GM23338 (cell line): ENCODE data around the gene FAM13A. TPM values are rescaled to one million over a fixed set of nuclear protein-coding genes. Genes with fewer than 3 reads are reported as not detected.

ENCODE experiments used
- ATAC-seq: fragments of 200-7000 bp; cut with Tn5 transposase; 3 replicates; pipeline ENCODE4 v1.9.1; 2020
- DNase-seq: peaks from one replicate; pipeline ENCODE4 v3.0.0-alpha.2; 2015; ENCODE audit warnings: low spot score
- H2AFZ ChIP-seq: fragments of 200-600 bp; sonication (generic); 2 replicates; pipeline ENCODE4 v1.8.0; 2016; ENCODE audit warnings: antibody characterized with exemption, mild to moderate bottlenecking, moderate library complexity
- H3F3A ChIP-seq: fragments of 200-600 bp; sonication (generic); replicated peaks from 2 replicates; pipeline ENCODE4 v1.8.0; 2017; ENCODE audit warnings: antibody characterized with exemption, mixed run types, low read depth
- H3K27ac ChIP-seq: fragments of 200-600 bp; sonication (generic); 2 replicates; pipeline ENCODE4 v1.6.1; 2016; ENCODE audit warnings: low read depth
- H3K27me3 ChIP-seq: fragments of 200-600 bp; sonication (generic); 2 replicates; pipeline ENCODE4 v1.8.0; 2016; ENCODE audit warnings: mild to moderate bottlenecking, mixed run types, moderate library complexity; ENCODE audit not compliant: insufficient read depth
- H3K36me3 ChIP-seq: fragments of 200-600 bp; sonication (generic); 2 replicates; pipeline ENCODE4 v1.8.0; 2016; ENCODE audit warnings: mild to moderate bottlenecking; ENCODE audit not compliant: insufficient read depth
- H3K4me1 ChIP-seq: fragments of 200-600 bp; sonication (generic); 2 replicates; pipeline ENCODE4 v1.8.0; 2016; ENCODE audit warnings: mild to moderate bottlenecking, moderate library complexity; ENCODE audit not compliant: insufficient read depth
- H3K4me2 ChIP-seq: fragments of 200-600 bp; sonication (generic); 2 replicates; pipeline ENCODE4 v1.7.1; 2017; ENCODE audit warnings: mixed run types
- H3K4me3 ChIP-seq: fragments of 200-600 bp; sonication (generic); 2 replicates; pipeline ENCODE4 v1.6.1; 2016; ENCODE audit warnings: mixed run types
- H3K79me2 ChIP-seq: fragments of 200-600 bp; sonication (generic); replicated peaks from 2 replicates; pipeline ENCODE4 v1.8.0; 2017; ENCODE audit warnings: mild to moderate bottlenecking; ENCODE audit not compliant: insufficient read depth
- H3K9me2 ChIP-seq: fragments of 200-600 bp; sonication (generic); 2 replicates; pipeline ENCODE4 v1.8.0; 2017; ENCODE audit not compliant: insufficient read depth
- H4K20me1 ChIP-seq: fragments of 200-600 bp; sonication (generic); replicated peaks from 2 replicates; pipeline ENCODE4 v1.8.0; 2017; ENCODE audit warnings: mild to moderate bottlenecking; ENCODE audit not compliant: insufficient read depth
- H3K27ac Mint-ChIP-seq: 2 replicates; pipeline ENCODE4 v1.8.0; 2020; ENCODE audit warnings: inconsistent platforms, mild to moderate bottlenecking, moderate library complexity, mixed read lengths
- H3K27me3 Mint-ChIP-seq: 3 replicates; pipeline ENCODE4 v1.8.0; 2022; ENCODE audit warnings: low read depth, mild to moderate bottlenecking, moderate library complexity, mixed read lengths, inconsistent platforms; ENCODE audit not compliant: insufficient read depth, poor library complexity
- H3K36me3 Mint-ChIP-seq: 3 replicates; pipeline ENCODE4 v1.8.0; 2021; ENCODE audit warnings: low read depth, mild to moderate bottlenecking, inconsistent platforms, moderate library complexity, mixed read lengths
- H3K4me1 Mint-ChIP-seq: 3 replicates; pipeline ENCODE4 v1.8.0; 2020; ENCODE audit warnings: mild to moderate bottlenecking, inconsistent platforms, mixed read lengths
- H3K4me3 Mint-ChIP-seq: 3 replicates; pipeline ENCODE4 v1.8.0; 2021; ENCODE audit warnings: moderate library complexity, mild to moderate bottlenecking, inconsistent platforms, mixed read lengths
- H3K9me3 Mint-ChIP-seq: 3 replicates; pipeline ENCODE4 v1.8.0; 2020; ENCODE audit warnings: moderate library complexity, mild to moderate bottlenecking, inconsistent platforms, mixed read lengths
- CREB1 ChIP-seq: fragments of 250-450 bp; sonication (Bioruptor Pico); IDR thresholded peaks from 2 replicates; pipeline ENCODE4 v1.5.0; 2020; ENCODE audit warnings: low read depth, mild to moderate bottlenecking, moderate library complexity
- CTCF ChIP-seq, 2 experiments: fragments of 200-600 bp in 1 of 2; sonication (generic) in 1 of 2; conservative IDR thresholded peaks; 2 replicates each; pipeline versions ENCODE4 v1.5.1 to v1.6.1; 2016 to 2017; ENCODE audit warnings: antibody characterized with exemption in 2 of 2, low read depth in 2 of 2, mild to moderate bottlenecking in 2 of 2, moderate library complexity in 1 of 2
- ETS1 ChIP-seq: IDR thresholded peaks from 2 replicates; pipeline ENCODE4 v1.6.1; 2016; ENCODE audit warnings: antibody characterized with exemption
- EZH2 ChIP-seq: fragments of 200-600 bp; sonication (generic); IDR thresholded peaks from one replicate; pipeline ENCODE4 v1.8.0; 2017; ENCODE audit warnings: antibody characterized with exemption, mild to moderate bottlenecking, low read depth; ENCODE audit not compliant: unreplicated experiment
- EZH2phosphoT487 ChIP-seq: fragments of 200-600 bp; sonication (generic); IDR thresholded peaks from one replicate; pipeline ENCODE4 v1.8.1; 2018; ENCODE audit warnings: antibody characterized with exemption; ENCODE audit not compliant: unreplicated experiment
- JUNB ChIP-seq: IDR thresholded peaks from one replicate; pipeline ENCODE4 v1.6.1; 2016; ENCODE audit warnings: antibody characterized with exemption; ENCODE audit not compliant: unreplicated experiment
- NANOG ChIP-seq: IDR thresholded peaks from 2 replicates; pipeline ENCODE4 v1.6.1; 2016; ENCODE audit warnings: antibody characterized with exemption, borderline replicate concordance
- POLR2AphosphoS5 ChIP-seq: IDR thresholded peaks from 2 replicates; pipeline ENCODE4 v1.6.1; 2016; ENCODE audit warnings: antibody characterized with exemption, low read depth
- STAT1 ChIP-seq: IDR thresholded peaks from one replicate; pipeline ENCODE4 v1.6.1; 2016; ENCODE audit warnings: antibody characterized with exemption; ENCODE audit not compliant: unreplicated experiment
- ZNF114 ChIP-seq: fragments of 250-450 bp; sonication (Bioruptor Pico); IDR thresholded peaks from 2 replicates; pipeline ENCODE4 v1.5.0; 2020; ENCODE audit warnings: mild to moderate bottlenecking, moderate library complexity
- ZNF331 ChIP-seq: fragments of 250-450 bp; sonication (Bioruptor Pico); IDR thresholded peaks from 2 replicates; pipeline ENCODE4 v1.5.0; 2020; ENCODE audit warnings: low read depth, mild to moderate bottlenecking, moderate library complexity
- polyA plus RNA-seq: library from polyadenylated mRNA; unstranded; fragments of >200 nt; fragmentation: Nextera tagmentation; extraction: Ambion mirVana; gene quantifications from 2 replicates; pipeline ENCODE4 v1.2.1, GENCODE V29; 2016
- total RNA-seq: library from RNA; depleted of rRNA; stranded (reverse); fragments of >200 nt; shearing (Covaris generic); gene quantifications from 2 replicates; pipeline ENCODE4 v1.2.3, GENCODE V29; 2014
- TF ChIP-seq, protein P1 (sequence below): fragments of 250-450 bp; sonication (Bioruptor Pico); IDR thresholded peaks from 2 replicates; pipeline ENCODE4 v1.5.0; 2020; ENCODE audit warnings: mild to moderate bottlenecking, moderate library complexity
- TF ChIP-seq, protein P2 (sequence below): IDR thresholded peaks from one replicate; pipeline ENCODE4 v1.6.1; 2018; ENCODE audit warnings: antibody characterized with exemption; ENCODE audit not compliant: unreplicated experiment

The FAM13A gene
- total and polyA plus RNA-seq, 2 experiments from 2014 or later: 13.9 to 28.4 TPM

DNA sequence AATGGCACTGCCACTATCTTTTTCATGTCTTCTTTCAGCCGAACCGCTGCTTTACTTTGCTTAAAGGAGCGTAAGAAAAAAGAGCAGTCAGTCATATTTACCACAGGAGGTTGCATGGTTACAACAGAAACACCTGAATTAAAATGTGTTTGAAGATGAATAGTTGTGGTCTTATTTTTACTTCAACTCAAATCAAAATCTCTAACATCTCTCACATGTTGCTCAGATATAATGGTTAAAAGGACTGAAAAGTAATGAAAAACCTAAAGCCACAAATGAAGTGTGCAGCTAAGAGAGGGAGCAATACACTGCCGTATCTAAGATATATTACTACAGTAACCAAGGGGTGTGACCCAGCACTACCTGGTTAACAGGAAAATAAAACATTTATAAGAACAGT, 27.4 kb downstream of the FAM13A start:
- Mint-ChIP-seq H3K27ac (no peak overlapping the region), H3K4me3 (no peak overlapping the region), H3K36me3 (peaks cover 3% of the 10 kb centered on the region; the same call in 2 of the 3 replicates), H3K4me1 (no peaks in the 10 kb centered on the region), H3K9me3 (no peaks in the 10 kb centered on the region), H3K27me3 (no peaks in the 10 kb centered on the region)
- no peaks in the 10 kb centered on the region for H3K36me3 ChIP-seq
- no peaks in the 10 kb centered on the region for H3K4me1 ChIP-seq
- H3K4me2 ChIP-seq: no peak overlapping the region
- H3K4me3 ChIP-seq: no peak overlapping the region
- peaks cover 43% of the 10 kb centered on the region for H3K79me2 ChIP-seq
- no peak for DNase-seq
- H2AFZ ChIP-seq: no peak overlapping the region
- peaks cover 5% of the 10 kb centered on the region; the same call in 1 of the 2 replicates for H4K20me1 ChIP-seq
- no peaks in the 10 kb centered on the region for H3K27me3 ChIP-seq
- no peaks in the 10 kb centered on the region for H3K9me2 ChIP-seq
- ATAC-seq: no peak
- no peaks in the 10 kb centered on the region for H3F3A ChIP-seq
- H3K27ac ChIP-seq: no peak overlapping the region
- TF ChIP-seq EZH2phosphoT487 (no peak), CTCF (conservative IDR thresholded peaks at IDR 0.05; ENCODE audit: low read depth in 2 of 2) (no peak), ZNF331 (no peak), POLR2AphosphoS5 (no peak), NANOG (no peak), CREB1 (CRISPR knock-in tag) (no peak), JUNB (no peak), EZH2 (no peak), ZNF114 (no peak), ETS1 (no peak), STAT1 (no peak)
- TF ChIP-seq, protein P1, sequence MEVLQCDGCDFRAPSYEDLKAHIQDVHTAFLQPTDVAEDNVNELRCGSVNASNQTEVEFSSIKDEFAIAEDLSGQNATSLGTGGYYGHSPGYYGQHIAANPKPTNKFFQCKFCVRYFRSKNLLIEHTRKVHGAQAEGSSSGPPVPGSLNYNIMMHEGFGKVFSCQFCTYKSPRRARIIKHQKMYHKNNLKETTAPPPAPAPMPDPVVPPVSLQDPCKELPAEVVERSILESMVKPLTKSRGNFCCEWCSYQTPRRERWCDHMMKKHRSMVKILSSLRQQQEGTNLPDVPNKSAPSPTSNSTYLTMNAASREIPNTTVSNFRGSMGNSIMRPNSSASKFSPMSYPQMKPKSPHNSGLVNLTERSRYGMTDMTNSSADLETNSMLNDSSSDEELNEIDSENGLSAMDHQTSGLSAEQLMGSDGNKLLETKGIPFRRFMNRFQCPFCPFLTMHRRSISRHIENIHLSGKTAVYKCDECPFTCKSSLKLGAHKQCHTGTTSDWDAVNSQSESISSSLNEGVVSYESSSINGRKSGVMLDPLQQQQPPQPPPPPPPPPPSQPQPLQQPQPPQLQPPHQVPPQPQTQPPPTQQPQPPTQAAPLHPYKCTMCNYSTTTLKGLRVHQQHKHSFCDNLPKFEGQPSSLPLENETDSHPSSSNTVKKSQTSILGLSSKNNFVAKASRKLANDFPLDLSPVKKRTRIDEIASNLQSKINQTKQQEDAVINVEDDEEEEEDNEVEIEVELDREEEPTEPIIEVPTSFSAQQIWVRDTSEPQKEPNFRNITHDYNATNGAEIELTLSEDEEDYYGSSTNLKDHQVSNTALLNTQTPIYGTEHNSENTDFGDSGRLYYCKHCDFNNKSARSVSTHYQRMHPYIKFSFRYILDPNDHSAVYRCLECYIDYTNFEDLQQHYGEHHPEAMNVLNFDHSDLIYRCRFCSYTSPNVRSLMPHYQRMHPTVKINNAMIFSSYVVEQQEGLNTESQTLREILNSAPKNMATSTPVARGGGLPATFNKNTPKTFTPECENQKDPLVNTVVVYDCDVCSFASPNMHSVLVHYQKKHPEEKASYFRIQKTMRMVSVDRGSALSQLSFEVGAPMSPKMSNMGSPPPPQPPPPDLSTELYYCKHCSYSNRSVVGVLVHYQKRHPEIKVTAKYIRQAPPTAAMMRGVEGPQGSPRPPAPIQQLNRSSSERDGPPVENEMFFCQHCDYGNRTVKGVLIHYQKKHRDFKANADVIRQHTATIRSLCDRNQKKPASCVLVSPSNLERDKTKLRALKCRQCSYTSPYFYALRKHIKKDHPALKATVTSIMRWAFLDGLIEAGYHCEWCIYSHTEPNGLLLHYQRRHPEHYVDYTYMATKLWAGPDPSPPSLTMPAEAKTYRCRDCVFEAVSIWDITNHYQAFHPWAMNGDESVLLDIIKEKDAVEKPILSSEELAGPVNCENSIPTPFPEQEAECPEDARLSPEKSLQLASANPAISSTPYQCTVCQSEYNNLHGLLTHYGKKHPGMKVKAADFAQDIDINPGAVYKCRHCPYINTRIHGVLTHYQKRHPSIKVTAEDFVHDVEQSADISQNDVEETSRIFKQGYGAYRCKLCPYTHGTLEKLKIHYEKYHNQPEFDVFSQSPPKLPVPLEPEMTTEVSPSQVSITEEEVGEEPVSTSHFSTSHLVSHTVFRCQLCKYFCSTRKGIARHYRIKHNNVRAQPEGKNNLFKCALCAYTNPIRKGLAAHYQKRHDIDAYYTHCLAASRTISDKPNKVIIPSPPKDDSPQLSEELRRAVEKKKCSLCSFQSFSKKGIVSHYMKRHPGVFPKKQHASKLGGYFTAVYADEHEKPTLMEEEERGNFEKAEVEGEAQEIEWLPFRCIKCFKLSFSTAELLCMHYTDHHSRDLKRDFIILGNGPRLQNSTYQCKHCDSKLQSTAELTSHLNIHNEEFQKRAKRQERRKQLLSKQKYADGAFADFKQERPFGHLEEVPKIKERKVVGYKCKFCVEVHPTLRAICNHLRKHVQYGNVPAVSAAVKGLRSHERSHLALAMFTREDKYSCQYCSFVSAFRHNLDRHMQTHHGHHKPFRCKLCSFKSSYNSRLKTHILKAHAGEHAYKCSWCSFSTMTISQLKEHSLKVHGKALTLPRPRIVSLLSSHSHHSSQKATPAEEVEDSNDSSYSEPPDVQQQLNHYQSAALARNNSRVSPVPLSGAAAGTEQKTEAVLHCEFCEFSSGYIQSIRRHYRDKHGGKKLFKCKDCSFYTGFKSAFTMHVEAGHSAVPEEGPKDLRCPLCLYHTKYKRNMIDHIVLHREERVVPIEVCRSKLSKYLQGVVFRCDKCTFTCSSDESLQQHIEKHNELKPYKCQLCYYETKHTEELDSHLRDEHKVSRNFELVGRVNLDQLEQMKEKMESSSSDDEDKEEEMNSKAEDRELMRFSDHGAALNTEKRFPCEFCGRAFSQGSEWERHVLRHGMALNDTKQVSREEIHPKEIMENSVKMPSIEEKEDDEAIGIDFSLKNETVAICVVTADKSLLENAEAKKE (CRISPR knock-in tag): no peak
- TF ChIP-seq, protein P2, sequence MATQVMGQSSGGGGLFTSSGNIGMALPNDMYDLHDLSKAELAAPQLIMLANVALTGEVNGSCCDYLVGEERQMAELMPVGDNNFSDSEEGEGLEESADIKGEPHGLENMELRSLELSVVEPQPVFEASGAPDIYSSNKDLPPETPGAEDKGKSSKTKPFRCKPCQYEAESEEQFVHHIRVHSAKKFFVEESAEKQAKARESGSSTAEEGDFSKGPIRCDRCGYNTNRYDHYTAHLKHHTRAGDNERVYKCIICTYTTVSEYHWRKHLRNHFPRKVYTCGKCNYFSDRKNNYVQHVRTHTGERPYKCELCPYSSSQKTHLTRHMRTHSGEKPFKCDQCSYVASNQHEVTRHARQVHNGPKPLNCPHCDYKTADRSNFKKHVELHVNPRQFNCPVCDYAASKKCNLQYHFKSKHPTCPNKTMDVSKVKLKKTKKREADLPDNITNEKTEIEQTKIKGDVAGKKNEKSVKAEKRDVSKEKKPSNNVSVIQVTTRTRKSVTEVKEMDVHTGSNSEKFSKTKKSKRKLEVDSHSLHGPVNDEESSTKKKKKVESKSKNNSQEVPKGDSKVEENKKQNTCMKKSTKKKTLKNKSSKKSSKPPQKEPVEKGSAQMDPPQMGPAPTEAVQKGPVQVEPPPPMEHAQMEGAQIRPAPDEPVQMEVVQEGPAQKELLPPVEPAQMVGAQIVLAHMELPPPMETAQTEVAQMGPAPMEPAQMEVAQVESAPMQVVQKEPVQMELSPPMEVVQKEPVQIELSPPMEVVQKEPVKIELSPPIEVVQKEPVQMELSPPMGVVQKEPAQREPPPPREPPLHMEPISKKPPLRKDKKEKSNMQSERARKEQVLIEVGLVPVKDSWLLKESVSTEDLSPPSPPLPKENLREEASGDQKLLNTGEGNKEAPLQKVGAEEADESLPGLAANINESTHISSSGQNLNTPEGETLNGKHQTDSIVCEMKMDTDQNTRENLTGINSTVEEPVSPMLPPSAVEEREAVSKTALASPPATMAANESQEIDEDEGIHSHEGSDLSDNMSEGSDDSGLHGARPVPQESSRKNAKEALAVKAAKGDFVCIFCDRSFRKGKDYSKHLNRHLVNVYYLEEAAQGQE: no peak
